ENCODE results near the gene TACC2. TPM values are rescaled to one million over a fixed set of nuclear protein-coding genes. Genes with fewer than 3 reads are reported as not detected.

The TACC2 gene
- total and polyA plus RNA-seq, 2 donors (not counting 1 experiment from before 2014, with no cell fraction given): not detected

GRCh38 chr10:122096705-122097104, 107.7 kb downstream of the TACC2 start:
- CTCF ChIA-PET: no interaction called here
- H3K4me1 Mint-ChIP-seq: no peaks in the 10 kb centered on the region
- H3K4me3 Mint-ChIP-seq: no peak overlapping the region
- peaks cover 4% of the 10 kb centered on the region for H3K27me3 Mint-ChIP-seq
- Histone ChIP-seq H4K20me1 (ENCODE audit: control insufficient read depth, insufficient read depth, low read length, poor library complexity, severe bottlenecking) (no peaks in the 10 kb centered on the region), H3K27ac (ENCODE audit: low read length in 2 of 2) (no peak overlapping the region), H2AFZ (ENCODE audit: insufficient read depth, low read depth, low read length, poor library complexity, severe bottlenecking) (no peak overlapping the region), H3K9me3 (ENCODE audit: control extremely low read depth in 1 of 3, control insufficient read depth in 2 of 3, insufficient read depth in 1 of 3, low read length in 2 of 3) (peaks cover 0 to 8% (median 0%) of the 10 kb centered on the region in 3 donors), H3K9ac (ENCODE audit: low read length) (no peak overlapping the region), H3K4me1 (ENCODE audit: control insufficient read depth in 2 of 2, insufficient read depth in 2 of 2, low read length in 2 of 2) (no peaks in the 10 kb centered on the region), H3K36me3 (replicated peaks in 1 of 2; ENCODE audit: control extremely low read depth in 1 of 2, control insufficient read depth in 1 of 2, extremely low read depth in 1 of 2, insufficient read depth in 2 of 2, low read length in 1 of 2) (no peaks in the 10 kb centered on the region), H3K79me2 (ENCODE audit: control insufficient read depth, insufficient read depth, low read length) (no peaks in the 10 kb centered on the region), H3K27me3 (replicated peaks in 1 of 4; ENCODE audit: control extremely low read depth in 1 of 4, control insufficient read depth in 3 of 4, insufficient read depth in 4 of 4, low read length in 3 of 4) (peaks cover 0 to 2% (median 0%) of the 10 kb centered on the region in 4 experiments), H3K4me2 (replicated peaks; ENCODE audit: low read depth, low read length, poor library complexity, severe bottlenecking) (no peak overlapping the region), H3K4me3 (ENCODE audit: control extremely low read depth in 1 of 5, extremely low read depth in 1 of 5, insufficient read depth in 1 of 5, low read depth in 2 of 5, low read length in 4 of 5) (no peak overlapping the region)
- no peak for ATAC-seq (ENCODE audit: low read depth)
- H3K9me3 Mint-ChIP-seq (ENCODE audit: insufficient read depth): no peaks in the 10 kb centered on the region
- DNase-seq: no peak
- POLR2A ChIA-PET: no interaction called here
- H3K27ac Mint-ChIP-seq: no peak overlapping the region
- WGBS (ENCODE audit: insufficient coverage): 90% methylated on average over 3 of the region's 3 CpGs
- TF ChIP-seq, protein P1, sequence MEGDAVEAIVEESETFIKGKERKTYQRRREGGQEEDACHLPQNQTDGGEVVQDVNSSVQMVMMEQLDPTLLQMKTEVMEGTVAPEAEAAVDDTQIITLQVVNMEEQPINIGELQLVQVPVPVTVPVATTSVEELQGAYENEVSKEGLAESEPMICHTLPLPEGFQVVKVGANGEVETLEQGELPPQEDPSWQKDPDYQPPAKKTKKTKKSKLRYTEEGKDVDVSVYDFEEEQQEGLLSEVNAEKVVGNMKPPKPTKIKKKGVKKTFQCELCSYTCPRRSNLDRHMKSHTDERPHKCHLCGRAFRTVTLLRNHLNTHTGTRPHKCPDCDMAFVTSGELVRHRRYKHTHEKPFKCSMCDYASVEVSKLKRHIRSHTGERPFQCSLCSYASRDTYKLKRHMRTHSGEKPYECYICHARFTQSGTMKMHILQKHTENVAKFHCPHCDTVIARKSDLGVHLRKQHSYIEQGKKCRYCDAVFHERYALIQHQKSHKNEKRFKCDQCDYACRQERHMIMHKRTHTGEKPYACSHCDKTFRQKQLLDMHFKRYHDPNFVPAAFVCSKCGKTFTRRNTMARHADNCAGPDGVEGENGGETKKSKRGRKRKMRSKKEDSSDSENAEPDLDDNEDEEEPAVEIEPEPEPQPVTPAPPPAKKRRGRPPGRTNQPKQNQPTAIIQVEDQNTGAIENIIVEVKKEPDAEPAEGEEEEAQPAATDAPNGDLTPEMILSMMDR (IDR thresholded peaks at IDR 0.05): no peak
- no peak for TF ChIP-seq EZH2 (IDR thresholded peaks at IDR 0.05; ENCODE audit: borderline replicate concordance, insufficient read depth, low read depth, low read length, poor library complexity, severe bottlenecking)
- intact Hi-C loops (cut with micrococcal nuclease): no loop called here

DNA sequence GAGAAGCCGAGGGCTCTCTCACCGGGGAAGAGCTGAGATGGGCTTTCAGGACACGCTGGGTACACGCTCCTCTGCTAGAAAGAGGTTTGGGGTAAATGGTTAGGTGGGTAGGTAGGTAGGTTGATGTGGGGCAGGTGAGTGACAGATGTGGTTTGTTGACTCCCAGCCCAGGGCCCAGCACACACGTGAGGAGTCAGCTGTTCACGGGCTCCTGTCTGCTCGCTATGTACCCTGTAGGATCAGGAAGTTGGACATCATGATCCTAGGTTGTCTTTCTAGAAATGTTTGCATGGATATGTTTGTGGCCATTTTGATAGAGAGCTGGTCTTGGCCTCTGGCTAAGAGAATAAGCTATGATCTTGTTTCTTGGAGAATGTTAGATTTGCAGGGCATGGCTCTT, 109.0 kb downstream of the TACC2 start:
- Histone ChIP-seq H3K4me2 (replicated peaks; ENCODE audit: low read depth, low read length, poor library complexity, severe bottlenecking) (no peak overlapping the region), H4K20me1 (ENCODE audit: control insufficient read depth, insufficient read depth, low read length, poor library complexity, severe bottlenecking) (no peaks in the 10 kb centered on the region), H3K27me3 (replicated peaks in 1 of 4; ENCODE audit: control extremely low read depth in 1 of 4, control insufficient read depth in 3 of 4, insufficient read depth in 4 of 4, low read length in 3 of 4) (peaks cover 0 to 2% (median 0%) of the 10 kb centered on the region in 4 experiments), H3K4me1 (ENCODE audit: control insufficient read depth in 2 of 2, insufficient read depth in 2 of 2, low read length in 2 of 2) (no peaks in the 10 kb centered on the region), H3K9me3 (ENCODE audit: control extremely low read depth in 1 of 3, control insufficient read depth in 2 of 3, insufficient read depth in 1 of 3, low read length in 2 of 3) (peaks cover 0 to 14% (median 0%) of the 10 kb centered on the region in 3 donors), H3K9ac (ENCODE audit: low read length) (no peak overlapping the region), H3K27ac (ENCODE audit: low read length in 2 of 2) (no peak overlapping the region), H3K36me3 (replicated peaks in 1 of 2; ENCODE audit: control extremely low read depth in 1 of 2, control insufficient read depth in 1 of 2, extremely low read depth in 1 of 2, insufficient read depth in 2 of 2, low read length in 1 of 2) (no peaks in the 10 kb centered on the region), H2AFZ (ENCODE audit: insufficient read depth, low read depth, low read length, poor library complexity, severe bottlenecking) (no peak overlapping the region), H3K79me2 (ENCODE audit: control insufficient read depth, insufficient read depth, low read length) (no peaks in the 10 kb centered on the region), H3K4me3 (ENCODE audit: control extremely low read depth in 1 of 5, extremely low read depth in 1 of 5, insufficient read depth in 1 of 5, low read depth in 2 of 5, low read length in 4 of 5) (no peak overlapping the region)
- intact Hi-C loops (cut with micrococcal nuclease): no loop called here
- Mint-ChIP-seq H3K9me3 (ENCODE audit: insufficient read depth) (no peaks in the 10 kb centered on the region), H3K4me1 (no peaks in the 10 kb centered on the region), H3K4me3 (no peak overlapping the region), H3K27ac (no peak overlapping the region), H3K27me3 (peaks cover 4% of the 10 kb centered on the region)
- POLR2A ChIA-PET: no interaction called here
- no peak for DNase-seq
- ATAC-seq (ENCODE audit: low read depth): no peak
- WGBS (ENCODE audit: insufficient coverage): 81% methylated on average over 7 of the region's 7 CpGs
- TF ChIP-seq EZH2 (IDR thresholded peaks at IDR 0.05; ENCODE audit: borderline replicate concordance, insufficient read depth, low read depth, low read length, poor library complexity, severe bottlenecking): no peak
- TF ChIP-seq, protein P1 (IDR thresholded peaks at IDR 0.05): no peak
- CTCF ChIA-PET: interaction anchor here (1.0 kb wide), 1 partner anchor 10 kb away, joined by 3 read pairs; no protein-coding TSS in a partner anchor

Data from B cell (primary cell).